Osteocyte (in vitro differentiated cells): ENCODE results near the gene ASCC1. TPM values are rescaled to one million over a fixed set of nuclear protein-coding genes. Genes with fewer than 3 reads are reported as not detected.

ENCODE experiments used
- DNase-seq: peaks from one replicate; pipeline ENCODE4 v3.0.0; 2021; ENCODE audit warnings: mixed read lengths; ENCODE audit not compliant: unreplicated experiment; ENCODE audit errors: extremely low spot score
- H3K27ac Mint-ChIP-seq: one replicate; pipeline ENCODE4 v1.8.0; 2021; ENCODE audit warnings: mild to moderate bottlenecking, mixed read lengths; ENCODE audit not compliant: unreplicated experiment
- H3K27me3 Mint-ChIP-seq: one replicate; pipeline ENCODE4 v1.8.0; 2021; ENCODE audit warnings: mixed read lengths; ENCODE audit not compliant: unreplicated experiment
- H3K36me3 Mint-ChIP-seq: one replicate; pipeline ENCODE4 v1.8.0; 2021; ENCODE audit warnings: mixed read lengths; ENCODE audit not compliant: unreplicated experiment
- H3K4me1 Mint-ChIP-seq: one replicate; pipeline ENCODE4 v1.8.0; 2021; ENCODE audit warnings: mixed read lengths; ENCODE audit not compliant: unreplicated experiment
- H3K4me3 Mint-ChIP-seq: one replicate; pipeline ENCODE4 v1.8.0; 2021; ENCODE audit warnings: mild to moderate bottlenecking, moderate library complexity, mixed read lengths; ENCODE audit not compliant: unreplicated experiment
- H3K9me3 Mint-ChIP-seq: one replicate; pipeline ENCODE4 v1.8.0; 2021; ENCODE audit warnings: mixed read lengths; ENCODE audit not compliant: unreplicated experiment
- total RNA-seq: library from RNA; stranded (reverse); gene quantifications from 2 replicates; pipeline ENCODE4 v1.2.1, GENCODE V29; 2021
- TF ChIP-seq, protein P1 (sequence below): fragments of 200-600 bp; sonication (generic); IDR thresholded peaks from 2 replicates; pipeline ENCODE4 v1.5.0; 2021; ENCODE audit warnings: antibody characterized with exemption, mild to moderate bottlenecking, moderate library complexity

Gene ASCC1
- total RNA-seq, 1 donor from 2014 or later: 39.1 TPM

DNA sequence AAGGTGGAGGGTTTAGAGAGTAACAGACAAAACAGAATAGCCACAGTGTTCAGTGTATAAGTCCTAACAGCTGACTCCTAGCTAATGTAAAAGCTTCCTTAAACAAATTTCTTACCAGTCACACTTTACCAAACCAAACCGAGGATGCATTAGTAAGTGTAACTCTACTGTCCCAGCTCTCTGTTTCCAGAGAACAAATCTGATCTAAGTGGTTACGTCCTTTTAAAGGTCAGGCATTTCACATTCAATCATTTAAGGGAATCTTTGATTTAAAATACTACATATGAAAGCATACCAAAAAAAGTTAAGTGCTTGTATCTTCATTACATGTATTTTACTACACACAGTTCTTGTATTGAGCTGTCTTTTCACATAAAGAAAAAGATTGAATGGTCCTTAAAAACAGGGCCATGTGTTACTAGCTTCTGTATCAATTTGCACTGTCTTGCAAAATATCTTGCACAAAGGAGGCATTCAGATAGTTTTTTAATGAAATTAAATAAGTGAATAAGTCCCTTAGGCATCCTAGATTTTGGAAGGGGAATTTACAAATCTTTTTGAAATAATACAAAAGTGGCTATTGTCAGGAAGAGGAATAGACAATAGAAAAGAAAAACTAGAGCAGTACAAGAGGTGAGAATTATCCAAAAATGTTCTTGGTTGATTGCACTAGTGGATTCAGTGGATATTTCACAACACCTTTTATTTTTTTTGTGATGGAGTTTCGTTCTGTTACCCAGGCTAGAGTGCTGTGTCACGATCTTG lies 69.3 kb downstream of the ASCC1 start:
- Mint-ChIP-seq H3K27ac (no peak overlapping the region), H3K4me1 (no peaks in the 10 kb centered on the region), H3K9me3 (no peaks in the 10 kb centered on the region), H3K4me3 (no peak overlapping the region), H3K27me3 (no peaks in the 10 kb centered on the region), H3K36me3 (peaks cover 18% of the 10 kb centered on the region)
- TF ChIP-seq, protein P1, sequence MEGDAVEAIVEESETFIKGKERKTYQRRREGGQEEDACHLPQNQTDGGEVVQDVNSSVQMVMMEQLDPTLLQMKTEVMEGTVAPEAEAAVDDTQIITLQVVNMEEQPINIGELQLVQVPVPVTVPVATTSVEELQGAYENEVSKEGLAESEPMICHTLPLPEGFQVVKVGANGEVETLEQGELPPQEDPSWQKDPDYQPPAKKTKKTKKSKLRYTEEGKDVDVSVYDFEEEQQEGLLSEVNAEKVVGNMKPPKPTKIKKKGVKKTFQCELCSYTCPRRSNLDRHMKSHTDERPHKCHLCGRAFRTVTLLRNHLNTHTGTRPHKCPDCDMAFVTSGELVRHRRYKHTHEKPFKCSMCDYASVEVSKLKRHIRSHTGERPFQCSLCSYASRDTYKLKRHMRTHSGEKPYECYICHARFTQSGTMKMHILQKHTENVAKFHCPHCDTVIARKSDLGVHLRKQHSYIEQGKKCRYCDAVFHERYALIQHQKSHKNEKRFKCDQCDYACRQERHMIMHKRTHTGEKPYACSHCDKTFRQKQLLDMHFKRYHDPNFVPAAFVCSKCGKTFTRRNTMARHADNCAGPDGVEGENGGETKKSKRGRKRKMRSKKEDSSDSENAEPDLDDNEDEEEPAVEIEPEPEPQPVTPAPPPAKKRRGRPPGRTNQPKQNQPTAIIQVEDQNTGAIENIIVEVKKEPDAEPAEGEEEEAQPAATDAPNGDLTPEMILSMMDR: no peak
- DNase-seq: no peak

GRCh38 chr10:72146071-72146470 lies 70.0 kb downstream of the ASCC1 start:
- H3K27me3 Mint-ChIP-seq: no peaks in the 10 kb centered on the region
- DNase-seq: no peak
- H3K27ac Mint-ChIP-seq: no peak overlapping the region
- TF ChIP-seq, protein P1: no peak
- H3K4me3 Mint-ChIP-seq: no peak overlapping the region
- no peaks in the 10 kb centered on the region for H3K9me3 Mint-ChIP-seq
- H3K4me1 Mint-ChIP-seq: no peaks in the 10 kb centered on the region
- peaks cover 18% of the 10 kb centered on the region for H3K36me3 Mint-ChIP-seq

DNA sequence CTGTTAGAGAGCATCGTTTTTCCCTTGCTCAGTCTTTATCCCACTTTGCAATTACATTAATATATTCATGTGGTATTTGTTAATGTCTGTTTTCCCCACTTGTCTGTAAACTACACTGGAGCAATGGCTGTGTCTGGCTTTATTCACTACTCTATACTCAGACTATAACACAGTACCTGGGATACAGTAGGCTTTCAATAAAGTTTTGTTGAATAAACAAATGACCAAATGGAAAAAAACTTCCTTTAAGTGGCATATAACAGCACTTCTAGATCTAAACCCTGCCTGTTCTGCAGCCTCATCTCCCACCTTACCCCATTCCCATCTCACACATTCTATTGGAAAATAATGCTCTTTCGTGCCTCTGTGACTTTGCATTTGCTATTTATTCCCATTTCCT lies 70.4 kb downstream of the ASCC1 start:
- Mint-ChIP-seq H3K4me1 (no peaks in the 10 kb centered on the region), H3K36me3 (peaks cover 18% of the 10 kb centered on the region), H3K27me3 (no peaks in the 10 kb centered on the region), H3K4me3 (no peak overlapping the region), H3K27ac (no peak overlapping the region), H3K9me3 (no peaks in the 10 kb centered on the region)
- no peak for DNase-seq
- TF ChIP-seq, protein P1: no peak

GRCh38 chr10:72140850-72141249 lies 75.2 kb downstream of the ASCC1 start:
- Mint-ChIP-seq H3K4me1 (no peaks in the 10 kb centered on the region), H3K27me3 (no peaks in the 10 kb centered on the region), H3K27ac (no peak overlapping the region), H3K36me3 (peaks cover 24% of the 10 kb centered on the region), H3K9me3 (no peaks in the 10 kb centered on the region), H3K4me3 (no peak overlapping the region)
- TF ChIP-seq, protein P1: no peak
- DNase-seq: no peak

GRCh38 chr10:72140174-72140573 lies 75.9 kb downstream of the ASCC1 start:
- H3K27ac Mint-ChIP-seq: no peak overlapping the region
- TF ChIP-seq, protein P1: no peak
- DNase-seq: no peak
- no peaks in the 10 kb centered on the region for H3K9me3 Mint-ChIP-seq
- no peak overlapping the region for H3K4me3 Mint-ChIP-seq
- no peaks in the 10 kb centered on the region for H3K27me3 Mint-ChIP-seq
- H3K4me1 Mint-ChIP-seq: no peaks in the 10 kb centered on the region
- H3K36me3 Mint-ChIP-seq: peaks cover 24% of the 10 kb centered on the region
